IMR-90 (cell line): Measurements from ENCODE around the gene ROBO1. TPM values are rescaled to one million over a fixed set of nuclear protein-coding genes. Genes with fewer than 3 reads are reported as not detected.

ENCODE experiments used
- ATAC-seq: fragments of 200-7000 bp; cut with Tn5 transposase; 2 replicates; pipeline ENCODE4 v1.9.1; 2020; ENCODE audit warnings: low read depth, mild to moderate bottlenecking, moderate library complexity
- BruUV-seq: library from RNA; stranded (reverse); fragments of 400-500 nt; replicated peaks from 2 replicates; lab custom pipeline; 2021; lab: Mats Ljungman, UMichigan
- CTCF ChIA-PET: fragments of 300-600 bp; formaldehyde crosslinking; extraction: SDS; loops from one replicate; lab custom pipeline; 2021; ENCODE audit warnings: antibody characterized with exemption; lab: Yijun Ruan, JAX
- POLR2A ChIA-PET: fragments of 300-600 bp; sonication (Branson Sonifier 250); formaldehyde crosslinking; loops from one replicate; lab custom pipeline; 2022; ENCODE audit warnings: antibody characterized with exemption; ENCODE audit not compliant: unreplicated experiment; lab: Charles Lee
- DNase-seq: peaks from one replicate; pipeline ENCODE4 v3.0.0; 2013
- H2AFZ ChIP-seq: replicated peaks from 2 replicates; pipeline ENCODE3; 2013; ENCODE audit warnings: low read length, mild to moderate bottlenecking; ENCODE audit not compliant: poor library complexity
- H2AK5ac ChIP-seq: 2 replicates; pipeline ENCODE4 v1.6.1; 2013; ENCODE audit warnings: low read depth, low read length, inconsistent platforms
- H2AK9ac ChIP-seq: replicated peaks from 2 replicates; pipeline ENCODE3; 2013; ENCODE audit warnings: mild to moderate bottlenecking, low read depth, low read length, moderate library complexity; ENCODE audit not compliant: poor library complexity
- H2BK120ac ChIP-seq: 2 replicates; pipeline ENCODE4 v1.6.1; 2013; ENCODE audit warnings: low read depth, low read length, inconsistent platforms
- H2BK15ac ChIP-seq: 3 replicates; pipeline ENCODE4 v1.6.1; 2013; ENCODE audit warnings: low read depth, low read length, inconsistent platforms
- H2BK20ac ChIP-seq: 2 replicates; pipeline ENCODE4 v1.6.1; 2013; ENCODE audit warnings: low read depth, mild to moderate bottlenecking, inconsistent platforms, low read length, moderate library complexity
- H2BK5ac ChIP-seq: 2 replicates; pipeline ENCODE4 v1.6.1; 2013; ENCODE audit warnings: mild to moderate bottlenecking, low read depth, low read length, inconsistent platforms; ENCODE audit not compliant: poor library complexity, severe bottlenecking
- H3K14ac ChIP-seq: replicated peaks from 2 replicates; pipeline ENCODE4 v1.6.1; 2013; ENCODE audit warnings: low read depth, low read length, inconsistent platforms
- H3K18ac ChIP-seq: 2 replicates; pipeline ENCODE4 v1.6.1; 2013; ENCODE audit warnings: low read depth, low read length, control low read depth
- H3K23ac ChIP-seq: 2 replicates; pipeline ENCODE4 v1.6.1; 2013; ENCODE audit warnings: low read depth, low read length, inconsistent platforms
- H3K27ac ChIP-seq: 2 replicates; pipeline ENCODE4 v1.5.1; 2013; ENCODE audit warnings: mild to moderate bottlenecking, control low read depth, low read length; ENCODE audit not compliant: insufficient read depth
- H3K27me3 ChIP-seq: 2 replicates; pipeline ENCODE4 v1.6.1; 2013; ENCODE audit warnings: low read length; ENCODE audit not compliant: control insufficient read depth, insufficient read depth
- H3K36me3 ChIP-seq: 2 replicates; pipeline ENCODE4 v1.6.1; 2013; ENCODE audit warnings: low read length, mixed read lengths; ENCODE audit not compliant: control insufficient read depth, insufficient read depth
- H3K4ac ChIP-seq: 2 replicates; pipeline ENCODE4 v1.6.1; 2013; ENCODE audit warnings: low read depth, low read length, inconsistent platforms
- H3K4me1 ChIP-seq: 2 replicates; pipeline ENCODE4 v1.6.1; 2013; ENCODE audit warnings: low read length, mixed read lengths; ENCODE audit not compliant: control insufficient read depth, insufficient read depth
- H3K4me2 ChIP-seq: 2 replicates; pipeline ENCODE4 v1.6.1; 2013; ENCODE audit warnings: low read depth, mild to moderate bottlenecking, control low read depth, low read length, moderate library complexity
- H3K4me3 ChIP-seq: 2 replicates; pipeline ENCODE4 v1.5.1; 2013; ENCODE audit warnings: low read depth, mild to moderate bottlenecking, control low read depth, low read length, moderate library complexity; ENCODE audit not compliant: insufficient read depth
- H3K56ac ChIP-seq: 2 replicates; pipeline ENCODE4 v1.6.1; 2013; ENCODE audit warnings: low read length, inconsistent platforms; ENCODE audit not compliant: insufficient read depth; ENCODE audit errors: extremely low read depth
- H3K79me1 ChIP-seq, 2 experiments: 2 replicates each; pipeline ENCODE4 v1.6.1; 2013; ENCODE audit warnings: low read length in 2 of 2, inconsistent platforms in 1 of 2, low read depth in 1 of 2
- H3K9ac ChIP-seq: 2 replicates; pipeline ENCODE4 v1.6.1; 2013; ENCODE audit warnings: low read depth, low read length, control low read depth
- H3K9me1 ChIP-seq: 2 replicates; pipeline ENCODE4 v1.6.1; 2013; ENCODE audit warnings: low read length, inconsistent platforms; ENCODE audit not compliant: insufficient read depth
- H3K9me3 ChIP-seq: 2 replicates; pipeline ENCODE4 v1.6.1; 2013; ENCODE audit warnings: low read length; ENCODE audit not compliant: control insufficient read depth, insufficient read depth
- H4K20me1 ChIP-seq: 2 replicates; pipeline ENCODE4 v1.6.1; 2013; ENCODE audit warnings: low read length, inconsistent platforms; ENCODE audit not compliant: insufficient read depth
- H4K5ac ChIP-seq: 2 replicates; pipeline ENCODE4 v1.6.1; 2013; ENCODE audit warnings: mild to moderate bottlenecking, low read depth, low read length, control low read depth
- H4K8ac ChIP-seq, 2 experiments: 2 replicates each; pipeline ENCODE4 v1.6.1; 2013; ENCODE audit warnings: low read depth in 2 of 2, low read length in 2 of 2, control low read depth in 1 of 2, inconsistent platforms in 1 of 2
- H4K91ac ChIP-seq: 2 replicates; pipeline ENCODE4 v1.6.1; 2013; ENCODE audit warnings: low read depth, low read length, inconsistent platforms; ENCODE audit not compliant: insufficient read depth
- BHLHE40 ChIP-seq: fragments of 150-350 bp; IDR thresholded peaks from 2 replicates; pipeline ENCODE4 v1.6.1; 2016; ENCODE audit warnings: mild to moderate bottlenecking, low read depth, low read length
- CHD1 ChIP-seq: IDR thresholded peaks from 2 replicates; pipeline ENCODE4 v1.6.1; 2012; ENCODE audit warnings: low read depth, low read length, improper control_type of control experiment
- MAZ ChIP-seq: IDR thresholded peaks from 2 replicates; pipeline ENCODE4 v1.6.1; 2012; ENCODE audit warnings: low read depth, mild to moderate bottlenecking, low read length, improper control_type of control experiment, moderate library complexity, borderline replicate concordance
- MXI1 ChIP-seq: IDR thresholded peaks from 2 replicates; pipeline ENCODE4 v1.6.1; 2012; ENCODE audit warnings: low read depth, mild to moderate bottlenecking, low read length, moderate library complexity, borderline replicate concordance
- NFE2L2 ChIP-seq: fragments of 150-350 bp; IDR thresholded peaks from 2 replicates; pipeline ENCODE4 v1.6.1; 2016; ENCODE audit warnings: low read depth, mild to moderate bottlenecking, low read length
- POLR2A ChIP-seq: IDR thresholded peaks from 2 replicates; pipeline ENCODE4 v1.6.1; 2012; ENCODE audit warnings: mild to moderate bottlenecking, low read depth, low read length
- RAD21 ChIP-seq: IDR thresholded peaks from 2 replicates; pipeline ENCODE4 v1.6.1; 2012; ENCODE audit warnings: low read length, improper control_type of control experiment
- RCOR1 ChIP-seq: IDR thresholded peaks from 2 replicates; pipeline ENCODE4 v1.6.1; 2012; ENCODE audit warnings: mild to moderate bottlenecking, low read length, improper control_type of control experiment; ENCODE audit not compliant: insufficient replicate concordance
- SMC3 ChIP-seq: fragments of 150-350 bp; IDR thresholded peaks from 2 replicates; pipeline ENCODE4 v1.6.1; 2016; ENCODE audit warnings: low read depth, mild to moderate bottlenecking, antibody characterized with exemption, low read length, moderate library complexity
- WGBS, 2 experiments: methylation state at CpG; one replicate each; pipeline versions ENCODE4 v1.1.5 to v1.1.7; 2013; ENCODE audit warnings: missing lambda C conversion rate in 2 of 2; ENCODE audit not compliant: insufficient read length in 1 of 2; ENCODE audit errors: extremely low coverage in 2 of 2; 5-methylcytosine and 5-hydroxymethylcytosine counted together
- dilution Hi-C: fragments of 300-500 bp; cut with HindIII; formaldehyde crosslinking; loops from one replicate; pipeline ENCODE4 v1.14.3; 2018; ENCODE audit warnings: low sequenced_read_pairs; ENCODE audit not compliant: unreplicated experiment
- in situ Hi-C: fragments of 300-500 bp; cut with MboI; formaldehyde crosslinking; loops from 3 replicates; pipeline ENCODE4 v1.14.3; 2019; ENCODE audit warnings: low sequenced_read_pairs, inconsistent platforms, mixed read lengths
- intact Hi-C: fragments of 100-400 bp; cut with micrococcal nuclease; formaldehyde crosslinking; loops from 2 replicates; pipeline ENCODE4 v1.10.0; 2022
- polyA plus RNA-seq, 3 experiments: library from polyadenylated mRNA; depleted of rRNA; stranded (reverse); fragments of >200 nt; gene quantifications; 2 replicates each; pipeline ENCODE4 v1.2.3, GENCODE V29; 2012; ENCODE audit warnings: low replicate concordance in 1 of 3
- total RNA-seq: library from RNA; depleted of rRNA; stranded (reverse); fragments of >200 nt; gene quantifications from 2 replicates; pipeline ENCODE4 v1.2.3, GENCODE V29; 2012
- TF ChIP-seq, protein P1 (sequence below): conservative IDR thresholded peaks from 2 replicates; pipeline ENCODE4 v1.5.1; 2012; ENCODE audit warnings: mild to moderate bottlenecking, low read depth, low read length, improper control_type of control experiment
- TF ChIP-seq, protein P2 (sequence below): fragments of 150-350 bp; IDR thresholded peaks from 2 replicates; pipeline ENCODE4 v1.6.1; 2016; ENCODE audit warnings: low read depth, mild to moderate bottlenecking, low read length, moderate library complexity, borderline replicate concordance

The ROBO1 gene
- total and polyA plus RNA-seq, 2 of the 4 experiments (the other 2 are of a cell fraction), result 24.1 to 53.9 TPM

DNA sequence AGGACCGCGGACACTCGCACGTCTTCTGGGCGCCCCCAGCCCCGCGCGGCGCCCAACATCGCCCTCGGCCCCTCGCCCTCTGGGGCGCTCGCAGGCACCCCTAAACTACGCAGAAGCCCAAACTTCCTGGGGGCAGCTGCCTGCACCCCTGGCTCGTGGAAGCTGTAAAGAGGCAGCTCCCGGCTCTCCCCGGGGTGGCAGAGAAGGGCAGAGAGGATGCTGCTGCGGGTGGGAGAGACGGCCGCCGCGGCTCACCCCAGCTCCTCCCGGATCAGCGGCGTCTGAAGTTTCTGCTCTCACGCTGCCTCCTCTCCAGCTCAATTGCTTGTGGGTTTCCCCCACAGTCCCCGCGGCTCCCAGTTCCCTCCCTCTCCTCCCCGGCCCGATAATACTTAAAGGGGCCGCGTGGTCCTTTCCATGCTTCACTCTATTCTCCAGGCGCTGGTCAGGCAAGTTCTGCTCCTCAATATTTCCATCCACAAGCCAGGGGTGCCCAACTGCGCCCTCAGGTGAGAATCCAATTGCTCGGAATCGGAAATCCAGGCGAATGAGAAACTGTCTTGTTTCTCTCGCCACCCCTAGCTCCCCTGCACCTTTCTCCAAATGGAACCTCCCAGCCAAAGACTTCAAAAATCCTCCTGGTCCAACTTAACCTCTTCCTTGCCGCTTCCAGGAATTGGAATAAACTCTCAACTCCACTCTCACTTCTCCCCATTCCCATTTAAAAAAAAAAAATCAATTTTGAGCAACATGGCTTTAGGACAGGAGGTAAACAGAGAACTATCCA is 748.5 kb downstream of the ROBO1 start:
- no peaks in the 10 kb centered on the region for H3K27me3 ChIP-seq
- ChIA-PET POLR2A (no interaction called here), CTCF (interaction anchor here (0.6 to 2.1 kb wide), 4 partner anchors 13 to 680 kb away, joined by 3 to 6 read pairs (median 3); no protein-coding TSS in a partner anchor)
- BruUV-seq, result no TSS peak
- H3K56ac ChIP-seq, result peak overlapping the region; percentile 99
- peak overlapping the region; percentile 99 for H3K9ac ChIP-seq
- H3K36me3 ChIP-seq, result no peaks in the 10 kb centered on the region
- peak overlapping the region; percentile 99 for H2AFZ ChIP-seq
- in situ Hi-C loops, result no loop called here
- H3K27ac ChIP-seq, result peak overlapping the region; percentile 97
- H3K4me1 ChIP-seq, result peaks cover 1% of the 10 kb centered on the region; the same call in 1 of the 2 replicates
- H2BK15ac ChIP-seq, result peak overlapping the region; percentile 98; the same call in 2 of the 3 replicates
- 1% methylated on average over 21 of the region's 40 CpGs; no CpG with 5 or more reads in 1 of the 2 experiments for WGBS, 2 experiments
- intact Hi-C loops, result loop anchor here (1.0 to 5.0 kb wide), 3 partner anchors 67 to 360 kb away; no protein-coding TSS in a partner anchor
- peak overlapping the region; percentile 65 for H3K4me3 ChIP-seq
- dilution Hi-C loops, result no loop called here
- peak overlapping the region; percentile 99 for H3K18ac ChIP-seq
- peak overlapping the region; percentile 100 for H3K14ac ChIP-seq
- H3K79me1 ChIP-seq, result peaks cover 4 to 28% of the 10 kb centered on the region in 2 experiments; a peak in 3 of 4 replicates
- H2BK20ac ChIP-seq, result peak overlapping the region; percentile 100
- peak overlapping the region; percentile 83 for H4K5ac ChIP-seq
- peak overlapping the region; percentile 100 for H3K23ac ChIP-seq
- peak overlapping the region; percentile 99 for H2BK5ac ChIP-seq
- no peak overlapping the region for H2AK5ac ChIP-seq
- H3K9me3 ChIP-seq, result no peaks in the 10 kb centered on the region
- H4K20me1 ChIP-seq, result 0 out of 2 replicates have a peak, but pooled peaks cover under 1% of the 10 kb centered on the region
- H2AK9ac ChIP-seq, result peak overlapping the region; percentile 96
- H3K4me2 ChIP-seq, result peak overlapping the region; percentile 75
- peak overlapping the region; percentile 27 to 98 for H4K8ac ChIP-seq
- ATAC-seq (peak; percentile 83), DNase-seq (peak; percentile 93)
- peak overlapping the region; percentile 99 for H4K91ac ChIP-seq
- H3K4ac ChIP-seq, result peak overlapping the region; percentile 100
- no peaks in the 10 kb centered on the region for H3K9me1 ChIP-seq
- H2BK120ac ChIP-seq, result peak overlapping the region; percentile 100
- TF ChIP-seq MAZ (peak; percentile 98), SMC3 (no peak), RAD21 (0 out of 2 replicates have a peak, but pooled peaks have one; percentile 10), RCOR1 (no peak), POLR2A (peak; percentile 94), NFE2L2 (no peak), CHD1 (peak; percentile 92), BHLHE40 (peak; percentile 95), MXI1 (peak; percentile 26; the same call in 1 of the 2 replicates)
- TF ChIP-seq, protein P1, sequence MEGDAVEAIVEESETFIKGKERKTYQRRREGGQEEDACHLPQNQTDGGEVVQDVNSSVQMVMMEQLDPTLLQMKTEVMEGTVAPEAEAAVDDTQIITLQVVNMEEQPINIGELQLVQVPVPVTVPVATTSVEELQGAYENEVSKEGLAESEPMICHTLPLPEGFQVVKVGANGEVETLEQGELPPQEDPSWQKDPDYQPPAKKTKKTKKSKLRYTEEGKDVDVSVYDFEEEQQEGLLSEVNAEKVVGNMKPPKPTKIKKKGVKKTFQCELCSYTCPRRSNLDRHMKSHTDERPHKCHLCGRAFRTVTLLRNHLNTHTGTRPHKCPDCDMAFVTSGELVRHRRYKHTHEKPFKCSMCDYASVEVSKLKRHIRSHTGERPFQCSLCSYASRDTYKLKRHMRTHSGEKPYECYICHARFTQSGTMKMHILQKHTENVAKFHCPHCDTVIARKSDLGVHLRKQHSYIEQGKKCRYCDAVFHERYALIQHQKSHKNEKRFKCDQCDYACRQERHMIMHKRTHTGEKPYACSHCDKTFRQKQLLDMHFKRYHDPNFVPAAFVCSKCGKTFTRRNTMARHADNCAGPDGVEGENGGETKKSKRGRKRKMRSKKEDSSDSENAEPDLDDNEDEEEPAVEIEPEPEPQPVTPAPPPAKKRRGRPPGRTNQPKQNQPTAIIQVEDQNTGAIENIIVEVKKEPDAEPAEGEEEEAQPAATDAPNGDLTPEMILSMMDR, result no peak
- TF ChIP-seq, protein P2, sequence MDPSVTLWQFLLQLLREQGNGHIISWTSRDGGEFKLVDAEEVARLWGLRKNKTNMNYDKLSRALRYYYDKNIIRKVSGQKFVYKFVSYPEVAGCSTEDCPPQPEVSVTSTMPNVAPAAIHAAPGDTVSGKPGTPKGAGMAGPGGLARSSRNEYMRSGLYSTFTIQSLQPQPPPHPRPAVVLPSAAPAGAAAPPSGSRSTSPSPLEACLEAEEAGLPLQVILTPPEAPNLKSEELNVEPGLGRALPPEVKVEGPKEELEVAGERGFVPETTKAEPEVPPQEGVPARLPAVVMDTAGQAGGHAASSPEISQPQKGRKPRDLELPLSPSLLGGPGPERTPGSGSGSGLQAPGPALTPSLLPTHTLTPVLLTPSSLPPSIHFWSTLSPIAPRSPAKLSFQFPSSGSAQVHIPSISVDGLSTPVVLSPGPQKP, result no peak
